ENCODE measurements around the gene NHERF1. TPM values are rescaled to one million over a fixed set of nuclear protein-coding genes. Genes with fewer than 3 reads are reported as not detected.

The NHERF1 gene
- total RNA-seq, 5 donors from 2014 or later (not counting 1 experiment from before 2014, with no cell fraction given), result 104 to 260 (median 223) TPM

- H3K27me3 ChIP-seq (replicated peaks in 1 of 2; ENCODE audit: control insufficient read depth in 2 of 2, extremely low read depth in 1 of 2, insufficient read depth in 2 of 2, low read length in 1 of 2), result no peaks in the 10 kb centered on the region
- WGBS (ENCODE audit: insufficient coverage), result 94% methylated on average over 4 of the region's 5 CpGs
- H3K9me3 ChIP-seq, result no peaks in the 10 kb centered on the region
- ChIA-PET CTCF (no interaction called here), POLR2A (interaction anchor here (0.7 kb wide), 2 partner anchors 34 to 92 kb away, joined by 5 to 7 read pairs; no protein-coding TSS in a partner anchor)
- H3K4me3 ChIP-seq (ENCODE audit: control insufficient read depth in 1 of 2, extremely low read depth in 1 of 2, low read length in 1 of 2), result no peak overlapping the region
- no peaks in the 10 kb centered on the region for H3K27me3 Mint-ChIP-seq
- H3K36me3 ChIP-seq (ENCODE audit: control insufficient read depth in 2 of 2, extremely low read depth in 1 of 2, insufficient read depth in 1 of 2, low read length in 1 of 2), result peaks cover 10 to 32% of the 10 kb centered on the region in 2 donors
- no peak for DNase-seq
- H3K9me3 Mint-ChIP-seq, result no peaks in the 10 kb centered on the region
- H3K4me3 Mint-ChIP-seq, result peak overlapping the region in 1 of 3 donors; percentile 27
- H3K4me1 Mint-ChIP-seq, result peaks cover 60 to 76% (median 62%) of the 10 kb centered on the region in 3 donors
- peaks cover 45 to 67% of the 10 kb centered on the region in 2 experiments for H3K4me1 ChIP-seq (ENCODE audit: control insufficient read depth in 1 of 2, extremely low read depth in 1 of 2, insufficient read depth in 2 of 2, low read length in 2 of 2)
- no peak overlapping the region for H3K27ac ChIP-seq (ENCODE audit: low read length)
- H3K36me3 Mint-ChIP-seq, result peaks cover 30% of the 10 kb centered on the region
- H3K27ac Mint-ChIP-seq, result peak overlapping the region; percentile 82 to 94
- no peak for ATAC-seq (replicated peaks in 1 of 4)
Observed at GRCh38 chr17:74784125-74784810, 35.8 kb downstream of the NHERF1 start.

DNA sequence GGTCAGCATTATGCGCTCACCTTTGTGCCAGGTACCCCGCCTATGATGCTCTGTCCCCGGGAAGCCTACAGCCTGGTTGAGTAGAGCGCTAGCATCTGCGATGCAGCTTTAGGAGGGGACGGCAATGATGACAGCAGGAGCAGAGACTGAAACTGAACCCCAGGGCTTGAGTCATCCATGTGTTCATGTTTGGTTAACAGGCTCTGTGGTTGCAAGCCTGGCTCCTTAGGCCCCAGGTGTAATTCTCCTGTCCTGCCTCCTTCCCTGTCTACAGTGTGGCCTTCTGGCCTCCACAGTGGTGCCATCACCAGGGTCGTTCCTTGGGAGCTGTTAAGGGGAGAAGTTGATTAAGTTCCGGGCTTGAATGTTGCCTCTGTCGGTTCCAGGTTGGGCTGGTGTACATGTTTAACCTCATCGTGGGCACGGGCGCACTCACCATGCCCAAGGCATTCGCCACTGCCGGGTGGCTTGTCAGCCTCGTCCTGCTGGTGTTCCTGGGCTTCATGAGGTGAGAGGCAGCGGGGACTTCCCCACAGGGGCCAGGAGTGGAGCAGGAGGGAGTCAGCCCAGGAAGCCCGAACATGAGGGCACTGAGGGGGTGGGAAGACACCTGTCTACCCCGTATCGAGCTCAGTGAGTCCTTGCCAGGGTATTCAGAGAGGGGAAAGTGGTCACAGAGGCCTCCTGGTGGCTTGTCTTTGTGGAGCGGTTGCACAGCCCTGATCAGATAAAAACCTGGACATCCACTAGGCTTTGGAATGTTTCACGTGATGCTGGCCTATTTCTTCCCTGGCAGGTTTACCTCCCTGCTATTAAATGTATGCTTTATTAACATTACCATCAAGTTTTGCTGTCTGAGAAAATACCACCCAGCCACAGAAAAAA is 36.9 kb downstream of the NHERF1 start:
- Histone ChIP-seq H3K9me3 (no peaks in the 10 kb centered on the region), H3K4me1 (ENCODE audit: control insufficient read depth in 1 of 2, extremely low read depth in 1 of 2, insufficient read depth in 2 of 2, low read length in 2 of 2) (peaks cover 37 to 62% of the 10 kb centered on the region in 2 experiments), H3K36me3 (ENCODE audit: control insufficient read depth in 2 of 2, extremely low read depth in 1 of 2, insufficient read depth in 1 of 2, low read length in 1 of 2) (peaks cover 13 to 36% of the 10 kb centered on the region in 2 donors), H3K27me3 (replicated peaks in 1 of 2; ENCODE audit: control insufficient read depth in 2 of 2, extremely low read depth in 1 of 2, insufficient read depth in 2 of 2, low read length in 1 of 2) (no peaks in the 10 kb centered on the region), H3K27ac (ENCODE audit: low read length) (no peak overlapping the region), H3K4me3 (ENCODE audit: control insufficient read depth in 1 of 2, extremely low read depth in 1 of 2, low read length in 1 of 2) (no peak overlapping the region)
- H3K27ac Mint-ChIP-seq, result peak overlapping the region; percentile 63 to 94
- peaks cover 55 to 70% (median 57%) of the 10 kb centered on the region in 3 donors for H3K4me1 Mint-ChIP-seq
- H3K27me3 Mint-ChIP-seq, result no peaks in the 10 kb centered on the region
- POLR2A ChIA-PET, result no interaction called here
- no peaks in the 10 kb centered on the region for H3K9me3 Mint-ChIP-seq
- DNase-seq (no peak), ATAC-seq (replicated peaks in 1 of 4) (peak in 2 of 4 experiments; percentile 25 to 36)
- WGBS (ENCODE audit: insufficient coverage), result 90% methylated on average over 18 of the region's 21 CpGs
- peak overlapping the region in 1 of 3 donors; percentile 57 for H3K4me3 Mint-ChIP-seq
- CTCF ChIA-PET, result no interaction called here
- peaks cover 31% of the 10 kb centered on the region for H3K36me3 Mint-ChIP-seq

DNA sequence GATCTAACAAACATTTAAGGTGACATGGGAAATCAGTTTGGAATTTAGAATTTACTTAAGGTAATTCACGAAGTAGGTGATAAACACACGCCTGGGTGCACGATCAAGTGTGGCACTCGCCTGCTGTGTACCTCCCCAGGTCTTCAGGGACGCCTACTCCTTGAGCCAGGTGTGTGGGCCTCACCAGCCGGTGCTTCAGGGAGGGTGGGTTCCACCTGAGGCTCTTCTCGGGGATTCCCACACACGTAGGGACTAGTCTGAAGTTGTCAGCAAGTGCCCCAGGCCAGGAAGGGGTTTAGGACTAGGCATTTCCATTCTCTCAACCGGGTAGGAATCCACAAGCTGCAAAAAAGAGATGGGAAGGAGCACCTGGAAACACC is 37.5 kb downstream of the NHERF1 start:
- H3K4me3 ChIP-seq (ENCODE audit: control insufficient read depth in 1 of 2, extremely low read depth in 1 of 2, low read length in 1 of 2), result no peak overlapping the region
- no peaks in the 10 kb centered on the region for H3K27me3 ChIP-seq (replicated peaks in 1 of 2; ENCODE audit: control insufficient read depth in 2 of 2, extremely low read depth in 1 of 2, insufficient read depth in 2 of 2, low read length in 1 of 2)
- H3K27me3 Mint-ChIP-seq, result no peaks in the 10 kb centered on the region
- no peaks in the 10 kb centered on the region for H3K9me3 ChIP-seq
- no peak for DNase-seq
- peaks cover 55 to 70% (median 57%) of the 10 kb centered on the region in 3 donors for H3K4me1 Mint-ChIP-seq
- peaks cover 13 to 38% of the 10 kb centered on the region in 2 donors for H3K36me3 ChIP-seq (ENCODE audit: control insufficient read depth in 2 of 2, extremely low read depth in 1 of 2, insufficient read depth in 1 of 2, low read length in 1 of 2)
- H3K9me3 Mint-ChIP-seq, result no peaks in the 10 kb centered on the region
- ATAC-seq (replicated peaks in 1 of 4), result peak in 1 of 4 experiments; percentile 42
- POLR2A ChIA-PET, result no interaction called here
- H3K36me3 Mint-ChIP-seq, result peaks cover 33% of the 10 kb centered on the region
- H3K27ac Mint-ChIP-seq, result peak overlapping the region; percentile 72 to 94
- peaks cover 31 to 62% of the 10 kb centered on the region in 2 experiments for H3K4me1 ChIP-seq (ENCODE audit: control insufficient read depth in 1 of 2, extremely low read depth in 1 of 2, insufficient read depth in 2 of 2, low read length in 2 of 2)
- H3K4me3 Mint-ChIP-seq, result peak overlapping the region in 1 of 3 donors; percentile 57
- 86% methylated on average over 9 of the region's 9 CpGs for WGBS (ENCODE audit: insufficient coverage)
- H3K27ac ChIP-seq (ENCODE audit: low read length), result no peak overlapping the region
- CTCF ChIA-PET, result interaction anchor here in 1 of 2 donors (0.5 to 1.0 kb wide), 2 partner anchors 41 to 99 kb away, joined by 4 to 6 read pairs; no protein-coding TSS in a partner anchor

DNA sequence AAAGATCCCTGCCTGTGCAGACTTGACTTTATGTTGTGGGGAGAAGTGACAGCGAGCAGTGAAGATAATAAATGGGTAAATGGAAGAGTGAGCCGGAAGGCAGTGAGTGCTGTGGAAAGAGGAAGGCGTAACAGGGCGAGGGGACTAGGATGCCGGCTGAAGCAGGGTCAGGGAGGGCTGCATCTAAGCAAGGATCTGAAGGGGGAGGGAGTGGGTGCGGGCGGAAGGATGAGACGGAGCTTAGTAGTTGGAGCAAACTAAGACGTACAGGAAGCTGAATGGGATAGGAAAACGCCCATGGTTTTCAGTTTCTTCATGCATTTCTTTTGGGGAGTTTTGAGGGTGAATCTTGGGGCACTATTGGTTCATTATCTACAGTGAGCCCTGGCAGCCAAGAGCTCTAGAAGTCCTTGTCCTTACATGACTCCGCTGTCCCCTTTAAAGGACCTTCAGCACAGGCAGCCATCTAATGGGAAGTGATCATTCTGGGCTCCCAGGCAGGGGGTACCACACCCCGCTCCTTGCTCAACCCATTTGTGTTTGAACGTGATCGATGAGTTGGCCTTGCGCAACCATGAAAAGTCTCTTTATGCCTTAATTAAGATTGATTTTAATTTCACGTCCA is 38.1 kb downstream of the NHERF1 start:
- H3K36me3 ChIP-seq (ENCODE audit: control insufficient read depth in 2 of 2, extremely low read depth in 1 of 2, insufficient read depth in 1 of 2, low read length in 1 of 2), result peaks cover 13 to 37% of the 10 kb centered on the region in 2 donors
- ChIA-PET POLR2A (no interaction called here), CTCF (interaction anchor here in 1 of 2 donors (0.5 to 1.0 kb wide), 2 partner anchors 41 to 98 kb away, joined by 4 to 6 read pairs; no protein-coding TSS in a partner anchor)
- no peaks in the 10 kb centered on the region for H3K9me3 Mint-ChIP-seq
- no peak overlapping the region for H3K27ac ChIP-seq (ENCODE audit: low read length)
- peak in 2 of 4 experiments; percentile 24 to 41 for ATAC-seq (replicated peaks in 1 of 4)
- peak overlapping the region in 1 of 2 donors; percentile 10 for H3K4me3 ChIP-seq (ENCODE audit: control insufficient read depth in 1 of 2, extremely low read depth in 1 of 2, low read length in 1 of 2)
- H3K27ac Mint-ChIP-seq, result peak overlapping the region; percentile 72 to 94
- H3K27me3 Mint-ChIP-seq, result no peaks in the 10 kb centered on the region
- H3K36me3 Mint-ChIP-seq, result peaks cover 35% of the 10 kb centered on the region
- H3K4me1 ChIP-seq (ENCODE audit: control insufficient read depth in 1 of 2, extremely low read depth in 1 of 2, insufficient read depth in 2 of 2, low read length in 2 of 2), result peaks cover 31 to 62% of the 10 kb centered on the region in 2 experiments
- no peaks in the 10 kb centered on the region for H3K9me3 ChIP-seq
- peak overlapping the region in 1 of 3 donors; percentile 57 for H3K4me3 Mint-ChIP-seq
- H3K4me1 Mint-ChIP-seq, result peaks cover 54 to 69% (median 56%) of the 10 kb centered on the region in 3 donors
- no peaks in the 10 kb centered on the region for H3K27me3 ChIP-seq (replicated peaks in 1 of 2; ENCODE audit: control insufficient read depth in 2 of 2, extremely low read depth in 1 of 2, insufficient read depth in 2 of 2, low read length in 1 of 2)
- DNase-seq, result peak in 1 of 35 experiments; percentile 35
- 84% methylated on average over 15 of the region's 16 CpGs for WGBS (ENCODE audit: insufficient coverage)

GRCh38 chr17:74790161-74791058 is 42.0 kb downstream of the NHERF1 start:
- Histone ChIP-seq H3K27ac (ENCODE audit: low read length) (no peak overlapping the region), H3K27me3 (replicated peaks in 1 of 2; ENCODE audit: control insufficient read depth in 2 of 2, extremely low read depth in 1 of 2, insufficient read depth in 2 of 2, low read length in 1 of 2) (no peaks in the 10 kb centered on the region), H3K4me3 (ENCODE audit: control insufficient read depth in 1 of 2, extremely low read depth in 1 of 2, low read length in 1 of 2) (no peak overlapping the region), H3K4me1 (ENCODE audit: control insufficient read depth in 1 of 2, extremely low read depth in 1 of 2, insufficient read depth in 2 of 2, low read length in 2 of 2) (peaks cover 24 to 40% of the 10 kb centered on the region in 2 experiments), H3K36me3 (ENCODE audit: control insufficient read depth in 2 of 2, extremely low read depth in 1 of 2, insufficient read depth in 1 of 2, low read length in 1 of 2) (peaks cover 20 to 53% of the 10 kb centered on the region in 2 donors), H3K9me3 (no peaks in the 10 kb centered on the region)
- DNase-seq (peak in 1 of 35 experiments; percentile 23), ATAC-seq (replicated peaks in 1 of 4) (peak; percentile 35 to 54 (median 40))
- H3K27me3 Mint-ChIP-seq, result no peaks in the 10 kb centered on the region
- H3K9me3 Mint-ChIP-seq, result no peaks in the 10 kb centered on the region
- POLR2A ChIA-PET, result interaction anchor here in 1 of 2 donors (0.6 to 1.2 kb wide), 2 partner anchors 88 to 1560 kb away, joined by 3 to 4 read pairs; no protein-coding TSS in a partner anchor
- H3K4me3 Mint-ChIP-seq, result peak overlapping the region in 2 of 3 donors; percentile 13 to 65
- WGBS (ENCODE audit: insufficient coverage), result 78% methylated on average over 8 of the region's 21 CpGs
- CTCF ChIA-PET, result interaction anchor here (0.6 to 2.4 kb wide), 25 partner anchors 8 to 509 kb away, joined by 3 to 11 read pairs (median 5); partner anchors contain the start of genes FDXR (in 1 of the 2) and NAT9 (in 1 of the 2)
- H3K4me1 Mint-ChIP-seq, result peaks cover 31 to 44% (median 32%) of the 10 kb centered on the region in 3 donors
- peaks cover 37% of the 10 kb centered on the region for H3K36me3 Mint-ChIP-seq
- peak overlapping the region; percentile 81 to 84 for H3K27ac Mint-ChIP-seq
